Fibroblast of upper back skin (primary cell): ENCODE data around the gene MALRD1.
"Not testable (repeated sequence)": the region's sequence is repeated elsewhere in the genome, so short reads cannot be mapped to it uniquely, and the experiment has no call there.

Experiments used
- DNase-seq: peaks from one replicate; pipeline ENCODE4 v3.0.0-alpha.2; 2013

MALRD1 gene

DNA sequence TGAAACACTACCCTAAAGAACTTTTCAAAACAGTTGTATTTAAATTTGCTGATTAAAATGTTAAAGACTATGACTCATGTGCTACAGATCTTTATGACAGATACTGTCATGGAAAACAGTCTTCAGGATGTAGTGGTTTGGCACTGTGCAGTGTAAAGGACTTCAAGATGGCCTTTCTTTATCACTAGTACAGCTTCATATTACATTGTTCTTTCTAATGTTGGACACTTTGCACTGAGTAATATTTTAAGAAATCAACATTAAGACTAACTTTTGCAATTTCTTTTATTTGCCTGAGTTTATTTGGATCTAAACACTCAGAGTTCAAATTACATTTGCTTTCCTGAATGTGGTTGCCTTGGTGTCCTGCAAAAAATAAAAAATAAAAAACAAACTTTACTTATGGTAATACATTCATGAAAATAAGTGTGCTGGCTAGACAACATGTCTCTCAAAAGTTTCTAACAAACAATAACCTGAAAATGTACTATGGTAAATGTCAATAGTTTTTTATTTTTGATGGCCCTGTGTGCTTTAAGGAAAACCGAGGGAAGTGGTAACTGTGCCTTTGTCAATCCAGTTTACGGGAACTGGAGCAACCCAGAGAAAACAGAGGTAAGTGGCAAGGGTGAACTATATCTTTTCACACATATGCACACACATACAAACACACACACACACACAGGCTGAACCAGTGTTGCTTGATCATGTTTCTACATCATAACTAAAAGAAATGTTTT is 681.7 kb downstream of the MALRD1 start:
- peak; percentile 70 for DNase-seq

DNA sequence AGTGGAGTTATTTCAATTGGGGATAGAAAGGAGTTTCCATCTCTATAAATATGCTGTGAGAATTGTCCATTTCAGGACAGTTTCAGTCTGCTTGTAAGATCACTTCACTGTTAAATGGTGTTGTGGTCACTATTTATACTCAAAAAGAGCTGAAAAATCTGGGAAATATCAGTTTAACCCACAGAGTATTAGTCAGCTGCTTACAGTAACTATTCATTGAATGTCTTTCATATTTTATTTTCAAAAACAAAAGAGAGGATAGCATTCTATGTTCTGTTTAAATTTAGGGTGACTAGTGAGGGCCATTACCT is 682.3 kb downstream of the MALRD1 start:
- peak; percentile 56 for DNase-seq

DNA sequence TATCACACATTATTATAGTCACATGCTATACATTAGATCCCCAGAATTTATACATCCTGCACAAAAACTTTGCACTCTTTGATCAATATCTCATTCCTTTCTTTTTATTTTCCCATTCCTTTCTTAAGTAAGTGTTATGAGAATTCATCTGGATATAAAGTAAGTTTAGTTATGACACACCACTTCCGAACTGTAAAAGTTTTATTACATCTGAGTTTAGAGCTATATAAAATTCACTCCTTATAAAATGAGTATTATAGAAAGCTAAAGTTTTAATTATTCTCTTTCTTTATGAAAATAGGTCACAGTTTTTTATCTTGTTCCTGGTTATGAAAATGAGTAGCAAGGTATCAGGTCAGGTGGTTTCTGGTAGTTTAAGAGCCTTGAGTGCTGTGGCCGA is 683.0 kb downstream of the MALRD1 start:
- no peak for DNase-seq

DNA sequence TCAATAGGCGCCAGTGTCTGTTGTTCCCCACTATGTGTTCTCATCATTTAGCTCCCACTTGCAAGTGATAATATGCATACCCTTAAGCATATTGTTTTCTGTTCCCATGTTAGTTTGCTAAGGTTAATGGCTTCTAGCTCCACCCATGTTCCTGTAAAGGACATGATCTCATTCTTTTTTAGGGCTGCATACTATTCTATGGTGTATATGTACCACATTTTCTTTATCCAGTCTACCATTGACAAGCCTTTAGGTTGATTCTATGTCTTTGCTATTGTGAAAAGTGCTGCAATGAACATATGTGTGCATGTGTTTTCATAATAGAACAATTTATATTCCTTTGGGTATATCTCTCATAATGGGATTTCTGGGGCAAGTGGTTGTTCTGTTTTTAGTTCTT is 689.8 kb downstream of the MALRD1 start:
- DNase-seq, result no peak

DNA sequence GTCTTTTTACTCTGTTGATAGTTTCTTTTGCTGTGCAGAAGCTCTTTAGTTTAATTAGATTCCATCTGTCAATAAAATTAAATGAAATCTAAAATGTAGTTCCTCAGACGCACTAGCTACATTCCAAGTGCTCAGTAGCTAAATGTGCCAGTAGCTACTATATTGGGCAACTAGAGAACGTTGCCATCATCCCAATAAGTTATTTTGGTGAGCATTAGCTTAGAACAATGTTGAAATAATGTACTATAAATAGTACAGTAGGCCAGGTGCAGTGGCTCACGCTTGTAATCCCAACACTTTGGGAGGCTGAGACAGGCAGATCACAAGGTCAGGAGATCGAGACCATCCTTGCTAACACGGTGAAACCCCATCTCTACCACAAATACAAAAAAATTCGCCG is 690.6 kb downstream of the MALRD1 start:
- DNase-seq, result not testable (repeated sequence)

DNA sequence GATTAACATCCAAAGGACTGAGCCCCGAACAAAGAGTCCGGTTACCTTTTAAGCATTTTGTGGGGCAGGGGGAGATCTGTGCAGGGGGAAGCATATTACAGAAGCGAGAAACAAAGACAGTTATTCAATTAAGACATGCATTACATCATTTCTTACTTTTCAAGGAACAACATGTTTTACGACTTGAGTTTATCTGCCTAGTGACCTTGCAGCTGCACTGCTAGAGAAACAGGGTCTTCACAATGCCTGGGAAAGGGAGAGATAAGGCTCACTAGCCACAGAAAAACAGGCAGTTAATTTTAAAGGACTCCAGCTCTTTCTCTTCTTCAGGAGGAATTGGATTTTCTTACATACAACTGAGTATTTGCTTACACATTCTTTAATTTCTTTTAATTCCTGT is 693.5 kb downstream of the MALRD1 start:
- not testable (repeated sequence) for DNase-seq

DNA sequence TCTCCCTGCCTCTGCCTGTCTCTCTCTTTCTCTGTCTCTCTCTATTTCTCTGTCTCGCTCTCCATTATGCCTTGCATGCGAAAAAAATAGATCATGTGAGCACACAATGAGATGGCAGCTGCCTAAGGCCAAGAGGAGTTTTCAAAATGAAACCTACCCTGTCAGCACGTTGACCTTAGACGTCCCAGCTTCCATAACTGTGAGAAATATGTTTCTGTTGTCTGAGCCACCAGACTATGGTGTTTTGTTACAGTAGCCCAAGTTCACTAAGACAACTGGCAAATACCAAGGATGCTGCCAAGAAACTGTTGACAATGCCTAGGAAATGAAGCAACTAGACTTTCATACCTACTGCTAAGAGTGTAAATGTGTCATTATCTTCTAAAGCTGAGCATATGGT is 697.1 kb downstream of the MALRD1 start:
- DNase-seq, result peak; percentile 3

DNA sequence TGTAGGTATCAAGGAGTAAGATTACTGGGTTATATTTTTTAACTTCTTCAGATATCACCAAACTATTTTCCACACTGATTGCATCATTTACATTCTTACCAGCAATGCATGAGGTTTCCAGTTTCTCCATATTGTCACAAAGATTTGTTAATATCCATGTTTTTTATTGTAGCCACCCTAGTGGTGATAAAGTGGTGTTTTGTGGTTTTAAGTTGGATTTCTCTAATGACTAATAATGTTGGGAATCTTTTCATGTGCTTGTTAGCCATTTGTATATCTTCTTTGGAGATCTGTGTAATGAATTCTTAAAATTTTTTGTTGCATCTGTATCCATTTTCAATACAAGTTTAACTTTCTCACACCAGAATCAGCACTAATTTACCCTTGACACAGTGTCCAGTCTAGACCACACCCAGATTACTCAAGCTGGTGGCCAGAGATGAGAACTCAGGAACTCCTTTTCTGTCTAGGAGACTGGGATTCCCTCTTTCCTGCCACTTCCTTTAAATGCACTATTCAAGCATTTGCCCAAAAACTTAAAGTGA is 700.7 kb downstream of the MALRD1 start:
- peak; percentile 69 for DNase-seq

DNA sequence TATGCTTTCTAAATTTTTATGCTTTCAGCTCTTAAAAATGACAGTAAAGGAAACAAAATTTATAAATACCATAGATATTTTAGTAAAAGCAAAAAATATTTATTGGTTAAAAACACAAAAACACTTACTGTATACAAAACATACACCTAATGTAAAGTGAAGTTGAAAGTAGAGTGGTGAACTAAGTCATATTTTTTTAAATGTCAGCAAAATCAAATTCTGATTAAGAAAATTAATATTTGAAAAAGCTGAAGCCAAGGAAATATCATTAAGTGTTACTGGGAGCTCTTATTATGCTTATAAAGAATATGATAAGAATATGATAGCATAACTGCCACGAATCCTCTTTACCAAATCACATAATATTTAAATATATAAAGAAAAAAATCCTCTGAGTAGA is 702.4 kb downstream of the MALRD1 start:
- no peak for DNase-seq

DNA sequence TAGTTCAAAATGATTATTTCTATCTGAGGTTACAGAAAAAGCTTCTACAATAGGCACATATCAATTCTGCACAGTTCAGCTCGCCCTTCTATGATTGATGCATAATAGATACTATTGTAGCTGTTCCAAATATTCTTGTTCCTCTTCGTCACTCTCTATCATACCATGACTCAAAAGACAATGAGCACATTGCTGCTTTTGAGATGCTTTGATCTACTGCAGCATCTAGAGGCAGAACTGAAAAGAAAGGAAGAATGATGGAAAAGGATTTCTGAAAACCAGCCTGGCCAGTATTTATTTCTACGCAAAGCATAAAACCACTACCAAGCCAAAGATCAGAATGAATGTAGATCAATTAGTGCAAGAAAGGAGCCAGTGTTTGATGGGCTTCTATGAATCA is 708.3 kb downstream of the MALRD1 start:
- no peak for DNase-seq

DNA sequence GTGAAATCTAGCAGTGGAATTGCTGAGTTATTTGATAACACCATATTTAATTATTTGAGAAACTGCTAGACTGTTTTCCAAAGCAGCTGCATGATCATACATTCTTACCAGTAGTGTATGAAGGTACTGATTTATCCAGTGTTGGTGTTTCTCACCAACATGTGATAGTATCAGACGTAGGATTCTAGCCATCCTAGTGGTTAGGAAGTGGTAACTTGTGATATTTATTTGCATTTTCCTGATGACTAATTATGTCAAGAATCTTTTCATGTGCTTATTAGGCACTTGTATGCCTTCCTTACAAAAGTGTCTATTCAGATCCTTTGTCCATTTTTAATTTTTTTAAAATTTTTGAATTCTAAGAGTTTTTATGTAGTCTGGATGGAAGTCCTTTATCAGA is 713.4 kb downstream of the MALRD1 start:
- DNase-seq, result no peak

DNA sequence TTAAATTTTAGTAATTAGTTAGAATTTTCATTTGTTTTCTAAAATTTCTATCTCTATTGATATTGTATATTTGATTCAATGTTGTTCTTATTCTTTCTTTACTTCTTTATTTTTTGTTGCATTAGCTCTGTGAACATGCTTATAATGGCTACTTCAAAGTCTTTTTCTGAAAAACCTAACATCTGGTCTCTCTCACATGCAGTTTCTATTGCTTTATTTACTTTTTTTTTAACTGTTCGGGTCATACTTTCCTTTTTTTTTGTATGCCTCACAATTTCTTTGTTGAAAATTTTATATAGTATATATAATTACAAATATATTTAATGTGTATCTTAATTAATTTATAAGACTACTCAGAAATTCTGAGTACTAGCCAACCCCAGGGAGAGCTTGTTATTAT is 715.5 kb downstream of the MALRD1 start:
- no peak for DNase-seq

DNA sequence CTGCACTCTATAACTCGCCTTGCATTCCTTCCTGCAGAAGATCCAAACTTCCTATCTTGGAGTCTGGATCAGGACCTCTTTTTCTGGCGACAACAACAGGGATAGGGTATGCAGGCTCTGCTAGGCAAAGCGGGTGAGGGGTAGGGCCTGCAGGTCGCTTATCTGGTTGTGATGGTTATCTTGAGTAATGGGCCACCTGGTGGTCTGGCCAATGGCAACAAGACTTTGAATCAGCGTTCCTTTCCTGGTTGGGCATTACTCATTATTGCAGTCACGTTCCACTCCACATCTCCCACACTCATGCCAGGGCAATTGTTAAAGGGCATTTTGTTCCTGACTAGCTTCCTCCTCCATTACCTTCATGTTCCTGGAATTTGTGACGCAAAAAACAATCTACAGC is 719.3 kb downstream of the MALRD1 start:
- DNase-seq, result no peak

DNA sequence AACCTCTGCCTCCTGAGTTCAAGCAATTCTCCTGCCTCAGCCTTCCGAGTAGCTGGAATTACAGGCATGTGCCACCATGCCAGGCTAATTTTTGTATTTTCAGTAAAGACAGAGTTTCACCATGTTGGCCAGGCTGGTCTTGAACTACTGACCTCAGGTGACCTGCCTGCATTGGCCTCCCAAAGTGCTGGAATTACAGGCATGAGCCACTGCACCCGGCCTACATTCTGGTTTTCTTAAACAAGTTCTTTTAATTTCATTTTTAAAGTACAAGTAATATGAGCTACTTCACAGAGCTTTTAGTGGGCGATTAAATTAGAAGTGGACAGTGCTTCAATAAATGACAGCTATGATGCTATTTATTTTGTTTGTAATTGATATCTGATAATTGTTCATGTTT is 721.2 kb downstream of the MALRD1 start:
- not testable (repeated sequence) for DNase-seq

DNA sequence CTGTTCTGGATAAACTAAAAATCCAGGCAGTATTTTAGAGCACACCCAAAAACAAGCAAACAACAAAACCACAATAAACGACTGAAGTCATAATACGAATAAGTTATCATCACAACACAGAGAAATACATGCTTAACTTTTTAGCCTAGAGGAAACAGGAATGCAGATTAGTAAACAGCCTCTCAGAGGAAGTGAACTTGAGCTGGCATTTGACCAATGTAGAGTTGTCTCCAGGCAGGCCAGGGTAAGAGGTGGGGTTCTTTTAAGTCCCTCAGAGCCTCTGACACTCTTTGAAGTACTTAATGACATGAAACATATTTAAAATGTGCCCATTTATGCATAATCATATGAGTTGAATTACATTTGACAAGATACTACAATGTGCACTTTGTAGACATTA is 724.4 kb downstream of the MALRD1 start:
- DNase-seq, result no peak

DNA sequence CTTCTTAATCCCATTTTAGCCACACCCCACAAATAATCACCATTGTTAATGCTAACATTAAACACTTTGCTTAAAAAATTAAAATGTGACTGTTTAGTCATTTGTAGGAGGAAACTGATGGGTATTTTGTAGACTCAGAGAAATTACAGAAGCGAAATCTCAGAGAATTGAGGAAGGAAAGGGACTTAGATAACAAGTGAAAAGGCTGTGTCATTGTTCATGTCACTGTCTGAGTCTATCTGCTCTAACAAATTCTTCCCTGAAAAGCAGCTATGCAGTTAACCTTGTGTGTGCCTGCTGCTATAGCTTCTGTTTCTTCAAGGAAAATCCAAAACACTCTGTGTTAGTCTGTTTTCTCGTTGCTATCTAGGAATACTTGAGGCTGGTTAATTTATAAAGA is 726.7 kb downstream of the MALRD1 start:
- DNase-seq, result no peak

DNA sequence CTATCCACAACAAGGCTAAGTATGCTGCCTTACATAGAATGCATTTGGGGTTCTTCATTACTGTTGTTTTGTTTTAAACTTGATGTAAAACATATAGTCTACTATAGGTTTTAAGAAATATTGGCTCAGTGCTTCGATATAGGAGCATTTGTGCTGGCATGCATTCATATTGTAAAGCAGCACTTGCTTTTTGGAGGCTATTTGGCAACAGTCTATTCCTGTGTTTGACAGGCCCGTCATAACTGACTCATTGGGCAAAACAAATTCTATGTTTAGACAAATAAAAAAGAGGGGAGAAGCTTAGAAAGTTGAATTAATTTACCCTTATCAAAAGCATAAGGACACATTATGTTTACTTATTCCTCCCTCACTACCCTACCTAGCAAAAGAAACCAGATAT is 729.2 kb downstream of the MALRD1 start:
- no peak for DNase-seq

DNA sequence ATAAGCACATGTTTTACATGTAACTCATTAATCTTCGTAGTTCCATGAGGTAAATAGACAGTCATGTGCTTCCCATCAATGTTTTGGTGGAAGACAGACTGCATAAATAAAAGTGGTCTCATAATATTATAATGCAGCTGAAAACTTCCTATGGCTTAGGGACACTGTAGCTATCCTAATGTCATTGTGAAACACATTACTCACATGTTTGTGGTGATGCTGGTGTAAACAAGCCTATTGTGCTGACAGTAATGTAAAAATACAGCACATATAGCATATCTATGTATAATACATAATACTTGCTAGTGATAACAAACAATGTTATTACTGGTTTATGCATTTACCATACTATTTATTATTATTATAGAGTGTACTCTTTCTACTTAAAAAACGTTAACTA is 730.4 kb downstream of the MALRD1 start:
- no peak for DNase-seq

DNA sequence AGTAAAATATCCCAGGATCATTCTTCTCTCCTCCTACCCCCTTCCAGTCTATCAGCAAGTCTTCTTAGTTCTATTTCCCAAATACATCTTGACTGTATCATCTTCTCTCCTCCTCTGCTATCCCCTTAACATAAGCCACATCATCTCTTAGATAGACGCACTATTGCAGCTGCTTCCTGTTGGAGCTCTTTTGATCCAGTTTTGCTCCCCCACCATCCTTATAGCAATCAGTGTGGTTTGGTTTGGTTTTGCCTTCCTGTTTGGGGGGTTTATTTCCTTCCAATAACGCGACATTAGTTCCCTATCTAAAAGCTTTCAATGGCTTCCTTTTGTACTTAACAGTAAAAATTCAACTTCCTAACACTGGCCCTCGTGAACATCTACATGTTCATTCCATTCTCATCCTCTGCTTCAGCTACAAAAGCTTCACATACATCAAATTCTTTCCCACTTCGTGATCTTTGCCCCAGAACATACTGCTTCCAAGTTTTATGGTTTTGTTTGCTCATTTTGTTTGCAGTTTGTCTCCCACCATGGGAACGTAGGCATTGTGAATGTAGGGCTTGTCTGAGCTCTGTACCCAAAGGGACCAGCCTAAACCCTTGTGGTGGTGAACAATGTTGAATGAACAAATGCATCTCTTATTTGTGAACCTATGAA is 734.0 kb downstream of the MALRD1 start:
- DNase-seq, result no peak

DNA sequence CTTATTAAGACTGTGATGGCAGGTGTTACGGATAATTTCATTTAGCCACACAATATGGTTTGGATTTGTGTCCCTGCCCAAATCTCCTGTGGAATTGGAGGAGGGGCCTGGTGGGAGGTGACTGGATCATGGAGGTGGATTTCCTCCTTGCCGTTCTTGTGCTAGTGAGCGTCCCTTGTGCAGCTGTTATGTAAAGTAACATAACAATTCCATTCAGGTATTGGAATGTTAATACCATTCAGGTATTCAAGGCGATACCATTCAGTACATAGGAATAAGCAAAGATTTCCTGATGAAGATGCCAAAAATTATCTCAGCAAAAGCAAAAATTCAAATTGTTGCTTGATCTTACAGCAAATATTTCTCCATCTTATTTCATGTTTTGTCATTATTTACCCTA is 735.1 kb downstream of the MALRD1 start:
- DNase-seq, result no peak
